Measurements from ENCODE around the gene USP17L17. TPM values are rescaled to one million over a fixed set of nuclear protein-coding genes. Genes with fewer than 3 reads are reported as not detected.

The USP17L17 gene
- total RNA-seq: not detected in 2 replicates

GRCh38 chr4:9243579-9243978 is at the start of gene USP17L17:
TSS of gene USP17L17 (plus strand) at chr4:9243879. CDS start at chr4:9243879, 0 bp downstream.

GRCh38 chr4:9210357-9210756 is 33.3 kb upstream of the USP17L17 start, which contains the start of gene USP17L10:
TSS of gene USP17L10 (plus strand) at chr4:9210657. CDS start at chr4:9210657, 0 bp downstream.

GRCh38 chr4:9215105-9215504 is 28.6 kb upstream of the USP17L17 start, which contains the start of gene USP17L11:
TSS of gene USP17L11 (plus strand) at chr4:9215405. CDS start at chr4:9215405, 0 bp downstream.

GRCh38 chr4:9219852-9220251 is 23.8 kb upstream of the USP17L17 start, which contains the start of gene USP17L12:
TSS of gene USP17L12 (plus strand) at chr4:9220152. CDS start at chr4:9220152, 0 bp downstream.

GRCh38 chr4:9224596-9224995 is 19.1 kb upstream of the USP17L17 start, which contains the start of gene USP17L13:
TSS of gene USP17L13 (plus strand) at chr4:9224896. CDS start at chr4:9224896, 0 bp downstream.

GRCh38 chr4:9234085-9234484 is 9.6 kb upstream of the USP17L17 start, which contains the start of gene USP17L15:
TSS of gene USP17L15 (plus strand) at chr4:9234385. CDS start at chr4:9234385, 0 bp downstream.

GRCh38 chr4:9247953-9248680 is 4.4 kb downstream of the USP17L17 start, which contains the start of gene USP17L18:
TSS of gene USP17L18 (plus strand) at chr4:9248630. CDS start at chr4:9248630, 0 bp downstream.

GRCh38 chr4:9253078-9253477 is 9.4 kb downstream of the USP17L17 start, which contains the start of gene USP17L19:
TSS of gene USP17L19 (plus strand) at chr4:9253378. CDS start at chr4:9253378, 0 bp downstream.

GRCh38 chr4:9257824-9258223 is 14.1 kb downstream of the USP17L17 start, which contains the start of gene USP17L20:
TSS of gene USP17L20 (plus strand) at chr4:9258124. CDS start at chr4:9258124, 0 bp downstream.

GRCh38 chr4:9262572-9262971 is 18.9 kb downstream of the USP17L17 start, which contains the start of gene USP17L21:
TSS of gene USP17L21 (plus strand) at chr4:9262872. CDS start at chr4:9262872, 0 bp downstream.

GRCh38 chr4:9267319-9267718 is 23.6 kb downstream of the USP17L17 start, which contains the start of gene USP17L22:
TSS of gene USP17L22 (plus strand) at chr4:9267619. CDS start at chr4:9267619, 0 bp downstream.

Other genes with a start within 250 kb of the USP17L17 start
- not detected in 2 replicates for gene FAM90A26, start 73.5 kb upstream of the USP17L17 start, total RNA-seq
- gene USP17L10, start 33.2 kb upstream of the USP17L17 start, total RNA-seq: not detected in 2 replicates
- not detected in 2 replicates for gene USP17L11, start 28.5 kb upstream of the USP17L17 start, total RNA-seq
- gene USP17L12, start 23.7 kb upstream of the USP17L17 start, total RNA-seq: not detected in 2 replicates
- gene USP17L13, start 19.0 kb upstream of the USP17L17 start, total RNA-seq: not detected in 2 replicates
- not detected in 2 replicates for gene USP17L15, start 9.5 kb upstream of the USP17L17 start, total RNA-seq
- gene USP17L18, start 4.8 kb downstream of the USP17L17 start, total RNA-seq: not detected in 2 replicates
- not detected in 2 replicates for gene USP17L19, start 9.5 kb downstream of the USP17L17 start, total RNA-seq
- not detected in 2 replicates for gene USP17L20, start 14.2 kb downstream of the USP17L17 start, total RNA-seq
- not detected in 2 replicates for gene USP17L21, start 19.0 kb downstream of the USP17L17 start, total RNA-seq
- not detected in 2 replicates for gene USP17L22, start 23.7 kb downstream of the USP17L17 start, total RNA-seq
- gene USP17L24, start 81.3 kb downstream of the USP17L17 start, total RNA-seq: not detected in 2 replicates
- gene USP17L25, start 86.0 kb downstream of the USP17L17 start, total RNA-seq: not detected in 2 replicates
- gene USP17L26, start 90.8 kb downstream of the USP17L17 start, total RNA-seq: not detected in 2 replicates
- gene USP17L5, start 95.5 kb downstream of the USP17L17 start, total RNA-seq: not detected in 2 replicates
- not detected in 2 replicates for gene USP17L27, start 100.3 kb downstream of the USP17L17 start, total RNA-seq
- gene USP17L28, start 105.0 kb downstream of the USP17L17 start, total RNA-seq: not detected in 2 replicates
- gene USP17L29, start 109.8 kb downstream of the USP17L17 start, total RNA-seq: not detected in 2 replicates
- gene USP17L30, start 119.2 kb downstream of the USP17L17 start, total RNA-seq: not detected in 2 replicates
- gene DEFB131A, start 200.5 kb downstream of the USP17L17 start, total RNA-seq: not detected in 2 replicates

Data from smooth muscle cell of the umbilical artery (primary cell).